ENCODE data around the gene CUX1. TPM values are rescaled to one million over a fixed set of nuclear protein-coding genes. Genes with fewer than 3 reads are reported as not detected.
"Not testable (repeated sequence)": the region's sequence is repeated elsewhere in the genome, so short reads cannot be mapped to it uniquely, and the experiment has no call there.

Gene CUX1
- total RNA-seq, 2 experiments from 2014 or later, result 35.6 to 38.0 TPM

DNA sequence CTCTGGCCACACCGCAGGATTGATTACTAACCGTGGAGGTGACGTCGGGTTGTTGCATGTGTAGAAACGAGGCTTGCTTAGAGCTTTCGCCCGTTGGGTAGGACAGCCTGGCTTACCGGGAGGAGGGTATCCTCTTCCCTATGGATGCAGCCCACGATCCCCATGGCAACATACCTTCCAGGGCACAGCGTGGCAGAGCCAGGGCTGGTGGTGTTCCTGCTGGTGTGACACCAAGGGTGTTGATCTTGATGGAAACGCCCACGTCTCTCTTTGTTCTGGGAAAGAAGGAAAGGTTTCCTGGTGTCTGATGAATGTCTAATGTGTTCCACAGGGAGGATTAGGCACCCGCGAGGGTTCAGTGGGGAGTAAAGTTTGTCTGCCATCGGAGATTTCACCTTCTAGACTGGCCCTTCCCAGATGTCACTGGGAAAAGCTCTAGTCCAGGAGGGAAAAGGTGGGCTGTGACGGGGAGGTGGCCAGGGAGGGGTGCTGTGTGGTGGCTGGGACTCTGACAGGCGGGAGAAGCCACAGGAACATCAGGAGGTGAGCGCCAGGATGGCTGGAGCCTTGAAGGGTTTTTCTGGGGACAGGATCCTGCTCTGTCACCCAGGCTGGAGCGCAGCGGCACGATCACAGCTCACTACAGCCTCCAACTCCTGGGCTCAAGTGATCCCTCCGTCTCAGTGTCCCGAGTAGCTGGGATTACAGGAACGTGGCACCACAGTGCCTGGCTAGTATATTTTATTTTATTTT, 102.1 kb downstream of the CUX1 start:
- H3K27ac Mint-ChIP-seq, result no peak overlapping the region
- CTCF ChIA-PET, result no interaction called here

DNA sequence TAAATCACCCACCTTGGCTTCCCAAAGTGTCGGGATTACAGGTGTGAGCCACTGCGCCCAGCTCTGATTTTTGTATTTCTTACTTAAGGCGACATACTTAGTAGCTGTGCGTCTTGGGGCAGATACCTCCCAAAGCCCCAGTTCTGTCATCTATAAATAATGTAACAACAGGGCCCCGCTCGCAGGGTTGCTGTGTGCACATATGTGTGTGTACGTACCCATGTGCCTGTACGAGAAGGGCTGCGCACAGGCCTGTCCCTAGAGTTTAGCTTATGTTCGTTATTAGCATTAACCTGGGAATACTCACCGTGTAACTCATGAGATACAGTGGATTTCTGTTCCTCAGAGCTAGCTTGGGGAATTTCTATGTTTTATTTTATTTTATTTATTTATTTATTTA, 103.6 kb downstream of the CUX1 start:
- no peaks in the 10 kb centered on the region for H3K27me3 ChIP-seq (ENCODE audit: control insufficient read depth in 1 of 2, insufficient read depth in 2 of 2, low read length in 2 of 2)
- no peak for ATAC-seq (ENCODE audit: poor library complexity)

More for the DNA sequence above, 102.1 kb downstream of the CUX1 start:
- H3K9me3 Mint-ChIP-seq, result no peaks in the 10 kb centered on the region
- H3K36me3 ChIP-seq (ENCODE audit: insufficient read depth, low read length), result peaks cover 23% of the 10 kb centered on the region
- no peaks in the 10 kb centered on the region for H3K9me3 ChIP-seq (ENCODE audit: control insufficient read depth in 1 of 2, insufficient read depth in 1 of 2, low read length in 2 of 2)
- no peak overlapping the region for H3K4me3 Mint-ChIP-seq
- intact Hi-C loops (cut with DNase I, micrococcal nuclease), result no loop called here
- peaks cover 8% of the 10 kb centered on the region for H3K4me1 ChIP-seq (ENCODE audit: insufficient read depth, low read length)
- DNase-seq, result no peak
- H3K27me3 ChIP-seq (ENCODE audit: control insufficient read depth in 1 of 2, insufficient read depth in 2 of 2, low read length in 2 of 2), result no peaks in the 10 kb centered on the region
- H3K27ac ChIP-seq (ENCODE audit: low read depth in 1 of 2, low read length in 2 of 2), result no peak overlapping the region
- H3K27me3 Mint-ChIP-seq, result no peaks in the 10 kb centered on the region
- H3K4me1 Mint-ChIP-seq (ENCODE audit: low read depth), result no peaks in the 10 kb centered on the region
- peaks cover 31% of the 10 kb centered on the region for H3K36me3 Mint-ChIP-seq (ENCODE audit: low read depth)
- ATAC-seq (ENCODE audit: poor library complexity), result no peak
- TF ChIP-seq, protein P1, sequence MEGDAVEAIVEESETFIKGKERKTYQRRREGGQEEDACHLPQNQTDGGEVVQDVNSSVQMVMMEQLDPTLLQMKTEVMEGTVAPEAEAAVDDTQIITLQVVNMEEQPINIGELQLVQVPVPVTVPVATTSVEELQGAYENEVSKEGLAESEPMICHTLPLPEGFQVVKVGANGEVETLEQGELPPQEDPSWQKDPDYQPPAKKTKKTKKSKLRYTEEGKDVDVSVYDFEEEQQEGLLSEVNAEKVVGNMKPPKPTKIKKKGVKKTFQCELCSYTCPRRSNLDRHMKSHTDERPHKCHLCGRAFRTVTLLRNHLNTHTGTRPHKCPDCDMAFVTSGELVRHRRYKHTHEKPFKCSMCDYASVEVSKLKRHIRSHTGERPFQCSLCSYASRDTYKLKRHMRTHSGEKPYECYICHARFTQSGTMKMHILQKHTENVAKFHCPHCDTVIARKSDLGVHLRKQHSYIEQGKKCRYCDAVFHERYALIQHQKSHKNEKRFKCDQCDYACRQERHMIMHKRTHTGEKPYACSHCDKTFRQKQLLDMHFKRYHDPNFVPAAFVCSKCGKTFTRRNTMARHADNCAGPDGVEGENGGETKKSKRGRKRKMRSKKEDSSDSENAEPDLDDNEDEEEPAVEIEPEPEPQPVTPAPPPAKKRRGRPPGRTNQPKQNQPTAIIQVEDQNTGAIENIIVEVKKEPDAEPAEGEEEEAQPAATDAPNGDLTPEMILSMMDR (IDR thresholded peaks at IDR 0.05), result no peak
- POLR2A ChIA-PET, result no interaction called here
- H3K4me3 ChIP-seq (ENCODE audit: low read length), result no peak overlapping the region

DNA sequence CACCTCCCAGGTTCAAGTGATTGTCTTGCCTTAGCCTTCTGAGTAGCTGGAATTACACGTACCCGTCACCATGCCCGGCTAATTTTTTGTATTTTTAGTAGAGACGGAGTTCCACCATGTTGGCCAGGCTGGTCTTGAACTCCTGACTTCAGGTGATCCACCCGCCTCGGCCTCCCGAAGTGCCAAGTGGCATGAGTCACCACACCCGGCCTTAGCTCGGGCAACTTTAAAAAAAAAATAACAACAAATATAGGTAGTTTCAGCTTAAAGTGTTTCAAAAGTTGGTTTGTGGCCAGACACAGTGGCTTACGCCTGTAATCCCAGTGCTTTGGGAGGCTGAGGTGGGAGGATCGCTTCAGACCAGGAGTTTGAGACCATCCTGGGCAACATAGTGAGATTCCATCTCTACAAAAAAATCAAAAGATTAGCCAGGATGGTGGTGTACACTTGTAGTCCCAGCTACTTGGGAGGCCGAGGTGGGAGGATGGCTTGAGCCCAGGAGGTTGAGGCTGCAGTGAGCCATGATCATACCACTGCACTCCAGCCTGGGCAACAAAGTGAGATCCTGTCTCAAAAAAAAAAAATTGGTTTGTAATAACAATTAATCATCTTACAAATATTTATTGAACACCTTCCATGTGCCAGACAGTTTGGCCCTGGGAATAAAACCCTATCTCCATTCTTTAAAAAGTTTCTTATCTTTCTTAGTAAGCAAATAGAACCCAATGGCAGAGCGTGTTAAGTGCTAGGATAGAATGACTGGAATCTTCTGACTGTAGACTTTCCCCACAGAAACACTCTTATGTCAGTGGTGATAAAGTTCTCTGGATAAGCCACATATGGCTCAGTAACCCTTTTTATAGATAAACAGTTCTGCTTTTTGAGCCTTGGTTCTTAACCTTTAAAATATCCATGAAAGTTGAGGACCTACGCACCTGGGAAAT, 104.4 kb downstream of the CUX1 start:
- H3K9me3 Mint-ChIP-seq; CTCF ChIA-PET; H3K9me3 ChIP-seq (ENCODE audit: control insufficient read depth in 1 of 2, insufficient read depth in 1 of 2, low read length in 2 of 2); H3K4me3 ChIP-seq (ENCODE audit: low read length); H3K27me3 Mint-ChIP-seq; ATAC-seq (ENCODE audit: poor library complexity); H3K4me1 ChIP-seq (ENCODE audit: insufficient read depth, low read length); H3K27me3 ChIP-seq (ENCODE audit: control insufficient read depth in 1 of 2, insufficient read depth in 2 of 2, low read length in 2 of 2); H3K27ac Mint-ChIP-seq; POLR2A ChIA-PET; DNase-seq; intact Hi-C loops (cut with DNase I, micrococcal nuclease); H3K4me1 Mint-ChIP-seq (ENCODE audit: low read depth); H3K4me3 Mint-ChIP-seq; H3K27ac ChIP-seq (ENCODE audit: low read depth in 1 of 2, low read length in 2 of 2): not testable (repeated sequence)
- peaks cover 18% of the 10 kb centered on the region for H3K36me3 Mint-ChIP-seq (ENCODE audit: low read depth)
- peaks cover 11% of the 10 kb centered on the region for H3K36me3 ChIP-seq (ENCODE audit: insufficient read depth, low read length)

More for the DNA sequence above, 103.6 kb downstream of the CUX1 start:
- POLR2A ChIA-PET, result no interaction called here
- H3K27ac ChIP-seq (ENCODE audit: low read depth in 1 of 2, low read length in 2 of 2), result no peak overlapping the region
- peaks cover 18% of the 10 kb centered on the region for H3K36me3 ChIP-seq (ENCODE audit: insufficient read depth, low read length)
- Mint-ChIP-seq H3K9me3 (no peaks in the 10 kb centered on the region), H3K27ac (no peak overlapping the region), H3K36me3 (ENCODE audit: low read depth) (peaks cover 22% of the 10 kb centered on the region), H3K4me1 (ENCODE audit: low read depth) (no peaks in the 10 kb centered on the region), H3K4me3 (no peak overlapping the region), H3K27me3 (no peaks in the 10 kb centered on the region)
- no peak overlapping the region for H3K4me3 ChIP-seq (ENCODE audit: low read length)
- TF ChIP-seq, protein P1 (IDR thresholded peaks at IDR 0.05), result no peak
- DNase-seq, result no peak
- H3K9me3 ChIP-seq (ENCODE audit: control insufficient read depth in 1 of 2, insufficient read depth in 1 of 2, low read length in 2 of 2), result no peaks in the 10 kb centered on the region
- peaks cover 8% of the 10 kb centered on the region for H3K4me1 ChIP-seq (ENCODE audit: insufficient read depth, low read length)
- intact Hi-C loops (cut with DNase I, micrococcal nuclease), result no loop called here
- CTCF ChIA-PET, result no interaction called here
